ENCODE data around the gene CAPN15. TPM values are rescaled to one million over a fixed set of nuclear protein-coding genes. Genes with fewer than 3 reads are reported as not detected.

CAPN15 gene
- total RNA-seq, 1 donor from 2014 or later = 56.1 TPM

- Mint-ChIP-seq H3K4me1 (ENCODE audit: low read depth, unreplicated experiment) (peaks cover 8% of the 10 kb centered on the region), H3K27ac (ENCODE audit: unreplicated experiment) (no peak overlapping the region), H3K27me3 (ENCODE audit: unreplicated experiment) (peaks cover 5% of the 10 kb centered on the region), H3K9me3 (ENCODE audit: unreplicated experiment) (peaks cover 9% of the 10 kb centered on the region), H3K36me3 (ENCODE audit: unreplicated experiment) (peaks cover 12% of the 10 kb centered on the region), H3K4me3 (ENCODE audit: unreplicated experiment) (no peak overlapping the region)
- no peak for DNase-seq
- TF ChIP-seq, protein P1, sequence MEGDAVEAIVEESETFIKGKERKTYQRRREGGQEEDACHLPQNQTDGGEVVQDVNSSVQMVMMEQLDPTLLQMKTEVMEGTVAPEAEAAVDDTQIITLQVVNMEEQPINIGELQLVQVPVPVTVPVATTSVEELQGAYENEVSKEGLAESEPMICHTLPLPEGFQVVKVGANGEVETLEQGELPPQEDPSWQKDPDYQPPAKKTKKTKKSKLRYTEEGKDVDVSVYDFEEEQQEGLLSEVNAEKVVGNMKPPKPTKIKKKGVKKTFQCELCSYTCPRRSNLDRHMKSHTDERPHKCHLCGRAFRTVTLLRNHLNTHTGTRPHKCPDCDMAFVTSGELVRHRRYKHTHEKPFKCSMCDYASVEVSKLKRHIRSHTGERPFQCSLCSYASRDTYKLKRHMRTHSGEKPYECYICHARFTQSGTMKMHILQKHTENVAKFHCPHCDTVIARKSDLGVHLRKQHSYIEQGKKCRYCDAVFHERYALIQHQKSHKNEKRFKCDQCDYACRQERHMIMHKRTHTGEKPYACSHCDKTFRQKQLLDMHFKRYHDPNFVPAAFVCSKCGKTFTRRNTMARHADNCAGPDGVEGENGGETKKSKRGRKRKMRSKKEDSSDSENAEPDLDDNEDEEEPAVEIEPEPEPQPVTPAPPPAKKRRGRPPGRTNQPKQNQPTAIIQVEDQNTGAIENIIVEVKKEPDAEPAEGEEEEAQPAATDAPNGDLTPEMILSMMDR (IDR thresholded peaks at IDR 0.05; ENCODE audit: partially characterized antibody, unreplicated experiment) = no peak
Measured at GRCh38 chr16:496097-496886, 31.2 kb upstream of the CAPN15 start.

- TF ChIP-seq, protein P1 (IDR thresholded peaks at IDR 0.05; ENCODE audit: partially characterized antibody, unreplicated experiment) = no peak
- Mint-ChIP-seq H3K9me3 (ENCODE audit: unreplicated experiment) (peaks cover 9% of the 10 kb centered on the region), H3K36me3 (ENCODE audit: unreplicated experiment) (peaks cover 12% of the 10 kb centered on the region), H3K4me1 (ENCODE audit: low read depth, unreplicated experiment) (peaks cover 8% of the 10 kb centered on the region), H3K27me3 (ENCODE audit: unreplicated experiment) (peaks cover 5% of the 10 kb centered on the region), H3K27ac (ENCODE audit: unreplicated experiment) (no peak overlapping the region), H3K4me3 (ENCODE audit: unreplicated experiment) (no peak overlapping the region)
- DNase-seq = no peak
Measured at GRCh38 chr16:497258-497657, 30.3 kb upstream of the CAPN15 start.

- Mint-ChIP-seq H3K4me3 (ENCODE audit: unreplicated experiment) (no peak overlapping the region), H3K36me3 (ENCODE audit: unreplicated experiment) (peaks cover 12% of the 10 kb centered on the region), H3K9me3 (ENCODE audit: unreplicated experiment) (peaks cover 6% of the 10 kb centered on the region), H3K27me3 (ENCODE audit: unreplicated experiment) (peaks cover 9% of the 10 kb centered on the region), H3K4me1 (ENCODE audit: low read depth, unreplicated experiment) (peaks cover 8% of the 10 kb centered on the region), H3K27ac (ENCODE audit: unreplicated experiment) (no peak overlapping the region)
- DNase-seq = no peak
- TF ChIP-seq, protein P1 (IDR thresholded peaks at IDR 0.05; ENCODE audit: partially characterized antibody, unreplicated experiment) = no peak
Measured at GRCh38 chr16:499924-500323, 27.6 kb upstream of the CAPN15 start.

GRCh38 chr16:500709-501108 lies 26.8 kb upstream of the CAPN15 start:
- TF ChIP-seq, protein P1 (IDR thresholded peaks at IDR 0.05; ENCODE audit: partially characterized antibody, unreplicated experiment) = no peak
- no peak for DNase-seq
- Mint-ChIP-seq H3K27me3 (ENCODE audit: unreplicated experiment) (peaks cover 9% of the 10 kb centered on the region), H3K9me3 (ENCODE audit: unreplicated experiment) (peaks cover 5% of the 10 kb centered on the region), H3K36me3 (ENCODE audit: unreplicated experiment) (peaks cover 12% of the 10 kb centered on the region), H3K27ac (ENCODE audit: unreplicated experiment) (no peak overlapping the region), H3K4me3 (ENCODE audit: unreplicated experiment) (no peak overlapping the region), H3K4me1 (ENCODE audit: low read depth, unreplicated experiment) (peaks cover 10% of the 10 kb centered on the region)

DNA sequence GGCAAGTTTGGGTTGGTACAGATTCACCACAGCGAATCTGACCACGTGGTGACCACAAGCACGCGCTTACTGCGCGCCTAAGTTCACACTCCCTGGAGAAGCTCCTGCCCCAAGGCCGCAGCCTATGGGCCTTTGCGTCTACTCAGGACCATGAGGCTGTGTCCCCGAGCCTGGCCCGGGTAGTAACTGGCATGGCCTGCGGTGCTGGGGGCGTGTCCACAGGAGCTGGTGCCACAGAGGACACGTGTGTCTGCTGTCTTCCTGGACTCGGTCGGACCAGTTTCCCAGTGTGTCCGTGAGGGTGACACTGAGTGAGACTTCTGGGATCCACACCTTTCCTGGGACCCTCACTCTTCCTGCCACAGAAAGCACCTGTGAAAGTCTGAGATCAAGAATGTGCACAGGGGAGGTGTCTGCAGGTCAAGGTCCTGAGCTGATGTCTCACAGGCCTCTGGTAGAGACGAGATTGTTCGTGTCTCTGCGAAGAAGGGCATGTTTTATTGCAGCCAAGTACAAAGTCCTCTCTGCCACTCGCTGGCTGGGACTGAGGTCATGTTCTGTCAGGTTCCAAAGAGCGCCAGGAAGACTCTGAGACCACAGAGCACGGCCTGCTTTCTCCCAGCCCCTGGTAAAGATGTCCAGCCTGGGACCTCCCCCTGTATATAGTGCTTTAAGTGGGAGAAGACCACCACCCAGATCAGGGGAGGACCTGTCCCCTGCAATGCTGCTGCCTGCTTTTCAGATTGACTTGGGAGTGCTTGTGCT lies 25.2 kb upstream of the CAPN15 start:
- Mint-ChIP-seq H3K27me3 (ENCODE audit: unreplicated experiment) (peaks cover 11% of the 10 kb centered on the region), H3K27ac (ENCODE audit: unreplicated experiment) (no peak overlapping the region)

More for the DNA sequence above, 25.2 kb upstream of the CAPN15 start:
- Mint-ChIP-seq H3K36me3 (ENCODE audit: unreplicated experiment) (peaks cover 2% of the 10 kb centered on the region), H3K9me3 (ENCODE audit: unreplicated experiment) (peaks cover 5% of the 10 kb centered on the region), H3K4me3 (ENCODE audit: unreplicated experiment) (no peak overlapping the region), H3K4me1 (ENCODE audit: low read depth, unreplicated experiment) (peaks cover 18% of the 10 kb centered on the region)
- no peak for DNase-seq
- TF ChIP-seq, protein P1 (IDR thresholded peaks at IDR 0.05; ENCODE audit: partially characterized antibody, unreplicated experiment) = no peak
